BJ (cell line): ENCODE measurements around the gene KCNA3. TPM values are rescaled to one million over a fixed set of nuclear protein-coding genes. Genes with fewer than 3 reads are reported as not detected.

Experiments used
- CTCF ChIA-PET: fragments of 350-600 bp; formaldehyde crosslinking; extraction: SDS; loops from one replicate; lab custom pipeline; 2021; ENCODE audit warnings: antibody characterized with exemption, inconsistent platforms; lab: Yijun Ruan, JAX
- POLR2A ChIA-PET: fragments of 300-600 bp; sonication (Branson Sonifier 250); formaldehyde crosslinking; extraction: SDS; loops from one replicate; lab custom pipeline; 2021; ENCODE audit warnings: antibody characterized with exemption; lab: Charles Lee
- DNase-seq: peaks from one replicate; pipeline ENCODE4 v3.0.0-alpha.2; 2011; ENCODE audit warnings: low read depth
- H3K27me3 ChIP-seq: 2 replicates; pipeline ENCODE4 v1.6.0; 2011; ENCODE audit warnings: low read length; ENCODE audit not compliant: control insufficient read depth, insufficient read depth
- H3K36me3 ChIP-seq: 2 replicates; pipeline ENCODE4 v1.5.1; 2011; ENCODE audit warnings: low read length; ENCODE audit not compliant: control insufficient read depth, insufficient read depth
- H3K4me3 ChIP-seq: 2 replicates; pipeline ENCODE4 v1.5.1; 2011; ENCODE audit warnings: low read depth, mild to moderate bottlenecking, control low read depth, low read length
- polyA plus RNA-seq: library from polyadenylated mRNA; depleted of rRNA; stranded (reverse); fragments of >200 nt; gene quantifications from 2 replicates; pipeline ENCODE4 v1.2.3, GENCODE V29; 2011
- TF ChIP-seq, protein P1 (sequence below): IDR thresholded peaks from 2 replicates; pipeline ENCODE4 v1.5.1; 2011; ENCODE audit warnings: low read depth, mild to moderate bottlenecking, control low read depth, inconsistent platforms, low read length, moderate library complexity; ENCODE audit not compliant: insufficient read depth

The KCNA3 gene
- polyA plus RNA-seq, 1 experiment: 0.39 TPM

DNA sequence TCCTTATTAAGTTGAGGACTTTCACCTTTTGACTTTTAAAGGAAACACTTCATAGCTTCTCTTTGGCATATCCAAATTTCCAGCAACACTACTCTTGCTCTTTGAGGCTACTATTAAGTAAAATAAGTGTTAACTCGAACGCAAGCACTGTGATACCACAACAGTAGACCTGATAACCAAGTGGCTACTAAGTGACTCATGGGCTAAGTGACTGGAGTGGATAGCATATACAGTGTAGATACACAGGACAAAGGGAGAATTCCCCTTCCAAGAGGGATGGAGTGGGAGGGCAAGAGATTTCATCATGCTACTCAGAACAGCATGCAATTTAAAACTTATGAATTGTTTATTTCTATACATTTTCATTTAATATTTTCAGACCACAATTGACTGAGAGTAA is 9.8 kb upstream of the KCNA3 start:
- ChIA-PET CTCF (no interaction called here), POLR2A (no interaction called here)
- TF ChIP-seq, protein P1, sequence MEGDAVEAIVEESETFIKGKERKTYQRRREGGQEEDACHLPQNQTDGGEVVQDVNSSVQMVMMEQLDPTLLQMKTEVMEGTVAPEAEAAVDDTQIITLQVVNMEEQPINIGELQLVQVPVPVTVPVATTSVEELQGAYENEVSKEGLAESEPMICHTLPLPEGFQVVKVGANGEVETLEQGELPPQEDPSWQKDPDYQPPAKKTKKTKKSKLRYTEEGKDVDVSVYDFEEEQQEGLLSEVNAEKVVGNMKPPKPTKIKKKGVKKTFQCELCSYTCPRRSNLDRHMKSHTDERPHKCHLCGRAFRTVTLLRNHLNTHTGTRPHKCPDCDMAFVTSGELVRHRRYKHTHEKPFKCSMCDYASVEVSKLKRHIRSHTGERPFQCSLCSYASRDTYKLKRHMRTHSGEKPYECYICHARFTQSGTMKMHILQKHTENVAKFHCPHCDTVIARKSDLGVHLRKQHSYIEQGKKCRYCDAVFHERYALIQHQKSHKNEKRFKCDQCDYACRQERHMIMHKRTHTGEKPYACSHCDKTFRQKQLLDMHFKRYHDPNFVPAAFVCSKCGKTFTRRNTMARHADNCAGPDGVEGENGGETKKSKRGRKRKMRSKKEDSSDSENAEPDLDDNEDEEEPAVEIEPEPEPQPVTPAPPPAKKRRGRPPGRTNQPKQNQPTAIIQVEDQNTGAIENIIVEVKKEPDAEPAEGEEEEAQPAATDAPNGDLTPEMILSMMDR: no peak
- H3K4me3 ChIP-seq: no peak overlapping the region
- DNase-seq: no peak
- H3K36me3 ChIP-seq: no peaks in the 10 kb centered on the region
- H3K27me3 ChIP-seq: no peaks in the 10 kb centered on the region

DNA sequence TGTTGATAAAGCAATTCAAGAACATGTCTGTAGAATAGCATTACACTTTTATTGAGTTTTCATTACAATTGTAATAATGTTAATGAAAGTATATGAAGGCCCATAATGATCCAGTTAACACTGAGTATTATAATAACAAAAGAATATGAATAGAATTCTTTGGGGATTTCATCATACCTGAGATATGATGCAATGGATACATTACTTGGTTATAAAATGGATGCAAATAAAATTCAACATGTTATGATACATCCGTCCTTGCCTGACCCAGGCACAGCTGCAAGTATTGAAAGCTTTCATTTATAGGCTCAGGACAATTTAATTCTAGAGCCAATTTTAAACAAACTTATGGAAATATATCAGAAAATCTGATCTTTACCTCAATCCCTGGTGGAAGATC is 8.2 kb upstream of the KCNA3 start:
- no peak for DNase-seq
- POLR2A ChIA-PET: no interaction called here
- H3K27me3 ChIP-seq: no peaks in the 10 kb centered on the region
- TF ChIP-seq, protein P1: no peak
- H3K4me3 ChIP-seq: no peak overlapping the region
- CTCF ChIA-PET: interaction anchor here (1.3 kb wide), 1 partner anchor 66 kb away, joined by 4 read pairs; no protein-coding TSS in a partner anchor
- H3K36me3 ChIP-seq: no peaks in the 10 kb centered on the region

DNA sequence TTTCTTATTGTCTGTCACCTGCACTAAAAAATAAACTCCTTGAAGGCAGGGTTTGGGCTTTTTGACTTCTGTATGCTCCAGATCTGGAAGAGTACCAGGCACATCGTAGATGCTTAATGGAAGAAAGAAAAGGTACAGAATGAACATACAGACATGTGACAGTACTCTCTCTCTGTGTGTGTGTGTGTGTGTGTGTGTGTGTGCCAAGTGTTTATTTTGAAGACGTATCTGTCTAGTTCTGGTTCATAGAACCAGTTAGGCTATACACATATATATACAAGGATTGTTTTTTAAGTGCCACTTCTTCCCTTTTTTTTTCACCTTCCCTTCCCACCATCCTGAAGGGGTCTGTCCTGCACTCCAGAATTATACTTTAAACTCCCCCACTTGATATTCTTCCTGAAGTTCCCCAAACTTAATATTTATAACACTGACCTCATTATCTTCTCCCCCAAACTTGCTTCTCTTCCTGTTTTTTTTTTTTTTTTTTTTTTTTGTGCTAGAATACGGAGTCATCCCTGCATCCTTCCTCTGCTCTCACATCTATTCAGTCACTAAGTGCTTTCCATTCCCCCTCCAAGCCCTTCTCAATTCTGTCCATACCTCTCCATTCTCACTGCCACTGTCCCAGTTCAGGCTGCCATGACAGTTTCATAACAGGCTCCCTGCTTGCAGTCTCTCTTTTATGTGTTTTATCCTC is 5.4 kb upstream of the KCNA3 start:
- no peak for DNase-seq
- Histone ChIP-seq H3K27me3 (peaks cover 9% of the 10 kb centered on the region), H3K4me3 (no peak overlapping the region), H3K36me3 (no peaks in the 10 kb centered on the region)
- POLR2A ChIA-PET: no interaction called here
- TF ChIP-seq, protein P1: no peak
- CTCF ChIA-PET: no interaction called here

DNA sequence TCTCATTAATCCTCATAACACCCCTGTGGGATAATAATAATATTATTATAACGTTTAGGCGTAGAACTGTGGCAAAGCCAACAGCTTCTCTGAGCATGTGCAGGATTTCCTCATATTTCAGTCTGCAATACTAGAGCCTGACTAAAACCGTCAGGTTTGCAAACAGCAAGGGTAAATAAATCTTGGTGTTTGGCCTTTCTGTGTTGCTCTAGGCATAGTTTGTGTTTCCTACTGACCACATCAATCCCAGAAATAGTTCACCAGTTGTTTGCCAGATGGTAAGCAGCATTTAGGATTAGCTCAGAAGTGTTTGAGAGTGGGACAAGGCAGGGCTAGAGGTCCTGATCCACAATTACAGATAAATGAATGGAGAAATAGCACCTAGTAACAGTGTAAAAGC is 2.8 kb upstream of the KCNA3 start:
- CTCF ChIA-PET: no interaction called here
- H3K27me3 ChIP-seq: peaks cover 26% of the 10 kb centered on the region
- TF ChIP-seq, protein P1: no peak
- no peak overlapping the region for H3K4me3 ChIP-seq
- DNase-seq: no peak
- POLR2A ChIA-PET: no interaction called here
- H3K36me3 ChIP-seq: no peaks in the 10 kb centered on the region

DNA sequence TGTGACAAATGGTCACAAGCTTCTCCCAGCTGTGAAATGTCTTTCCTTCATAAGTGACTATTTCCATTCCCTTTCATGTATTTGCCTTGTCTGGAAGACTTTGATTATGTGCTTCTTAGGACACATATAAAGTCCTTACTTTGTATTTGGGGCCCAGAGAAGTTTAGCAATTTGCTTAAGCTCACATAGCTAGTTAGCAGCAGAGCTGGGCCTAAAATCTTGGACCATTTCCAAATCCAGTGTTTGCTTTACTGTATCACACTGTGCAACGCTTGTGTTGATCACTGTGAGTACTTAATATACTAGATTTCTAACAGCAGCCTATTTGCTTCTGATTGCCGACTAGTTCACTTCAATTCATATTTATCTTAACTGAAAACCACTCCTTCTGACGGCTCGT is 2.2 kb upstream of the KCNA3 start:
- no peaks in the 10 kb centered on the region for H3K36me3 ChIP-seq
- no peak for DNase-seq
- CTCF ChIA-PET: interaction anchor here (0.7 kb wide), 1 partner anchor 58 kb away, joined by 4 read pairs; no protein-coding TSS in a partner anchor
- TF ChIP-seq, protein P1: no peak
- H3K27me3 ChIP-seq: peaks cover 26% of the 10 kb centered on the region
- POLR2A ChIA-PET: no interaction called here
- no peak overlapping the region for H3K4me3 ChIP-seq
